ENCODE data around the gene LOXHD1.

GRCh38 chr18:46573156-46573555, 83.9 kb downstream of the LOXHD1 start:
- TF ChIP-seq CTCF (IDR thresholded peaks at IDR 0.05) (no peak), POLR2A (IDR thresholded peaks at IDR 0.05) (no peak)
